Hematopoietic multipotent progenitor cell treated with erythropoietin and hydrocortisone succinate and interleukin-3 and kit ligand, for 6 days (in vitro differentiated cells): Measurements from ENCODE around the gene COL1A2.

ENCODE experiments used
- DNase-seq: peaks from one replicate; pipeline ENCODE4 v3.0.0-alpha.2; 2015

COL1A2 gene

GRCh38 chr7:94439893-94440381 lies 45.2 kb downstream of the COL1A2 start:
- DNase-seq, result no peak

GRCh38 chr7:94440451-94441039 lies 45.9 kb downstream of the COL1A2 start:
- DNase-seq, result no peak

GRCh38 chr7:94441138-94441537 lies 46.4 kb downstream of the COL1A2 start:
- no peak for DNase-seq

- no peak for DNase-seq
These were observed 47.9 kb downstream of the COL1A2 start for GRCh38 chr7:94442639-94443038.

GRCh38 chr7:94444813-94445212 lies 50.1 kb downstream of the COL1A2 start:
- DNase-seq, result no peak

- DNase-seq, result no peak
These were observed 51.0 kb downstream of the COL1A2 start for GRCh38 chr7:94445696-94446194.

GRCh38 chr7:94446308-94446707 lies 51.6 kb downstream of the COL1A2 start:
- no peak for DNase-seq

GRCh38 chr7:94449151-94449725 lies 54.5 kb downstream of the COL1A2 start:
- DNase-seq, result peak; percentile 71

- DNase-seq, result no peak
These were observed 55.5 kb downstream of the COL1A2 start for GRCh38 chr7:94450044-94450697.

GRCh38 chr7:94451187-94451586 lies 56.5 kb downstream of the COL1A2 start:
- DNase-seq, result no peak

- DNase-seq, result no peak
These were observed 57.5 kb downstream of the COL1A2 start for GRCh38 chr7:94452239-94452638.

- no peak for DNase-seq
These were observed 59.2 kb downstream of the COL1A2 start for GRCh38 chr7:94453898-94454297.

- DNase-seq, result no peak
These were observed 63.3 kb downstream of the COL1A2 start for GRCh38 chr7:94458041-94458440.

GRCh38 chr7:94466516-94466915 lies 71.8 kb downstream of the COL1A2 start:
- no peak for DNase-seq

- DNase-seq, result no peak
These were observed 76.9 kb downstream of the COL1A2 start for GRCh38 chr7:94471604-94472003.

GRCh38 chr7:94472608-94473007 lies 77.9 kb downstream of the COL1A2 start:
- no peak for DNase-seq

- DNase-seq, result no peak
These were observed 81.7 kb downstream of the COL1A2 start for GRCh38 chr7:94476251-94476840.

GRCh38 chr7:94477878-94478277 lies 83.2 kb downstream of the COL1A2 start:
- no peak for DNase-seq

- no peak for DNase-seq
These were observed 84.0 kb downstream of the COL1A2 start for GRCh38 chr7:94478648-94479214.
